ENCODE measurements around the gene MAPRE2.

Gene MAPRE2

GRCh38 chr18:35063875-35064690, 22.9 kb downstream of the MAPRE2 start:
- no peak for DNase-seq

DNA sequence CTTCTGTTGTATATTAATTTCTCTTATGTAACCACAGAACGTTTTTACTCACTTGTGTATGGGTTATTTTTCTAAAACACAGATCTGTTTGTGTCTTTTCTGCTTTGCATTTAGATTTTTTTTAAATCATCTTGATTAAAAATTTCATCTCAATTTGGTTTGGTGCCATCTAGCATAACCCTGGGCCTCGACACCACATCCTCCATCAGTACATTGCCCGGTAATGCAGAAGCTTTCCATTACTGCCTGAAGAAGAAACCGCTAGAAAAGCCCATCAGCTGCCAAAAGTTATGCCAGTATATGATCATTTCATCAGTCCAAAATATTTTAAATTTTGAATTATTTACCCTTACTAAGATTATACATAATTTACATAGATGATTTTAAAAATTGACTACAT, 26.2 kb downstream of the MAPRE2 start:
- no peak for DNase-seq

DNA sequence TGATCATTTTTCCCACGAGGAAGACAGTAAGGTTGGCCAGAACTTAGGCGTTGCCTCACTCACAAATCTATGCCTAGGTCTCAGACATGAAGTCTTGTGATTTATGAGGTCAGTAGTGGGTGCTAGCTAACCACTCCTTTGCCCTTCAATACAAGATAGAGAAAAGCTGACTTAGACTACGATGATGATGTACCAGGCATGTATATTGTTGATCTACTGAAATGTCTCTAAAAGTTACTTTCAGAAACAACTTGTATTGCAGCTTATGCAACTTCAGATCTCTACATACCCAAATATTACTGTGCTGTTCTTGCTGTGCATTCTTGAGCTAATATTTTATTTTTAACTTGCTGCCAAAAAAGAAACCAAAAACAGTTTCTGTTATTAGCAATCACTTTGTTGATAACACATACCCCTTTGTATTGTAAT, 30.6 kb downstream of the MAPRE2 start:
- no peak for DNase-seq

GRCh38 chr18:35072616-35073015, 31.4 kb downstream of the MAPRE2 start:
- no peak for DNase-seq

- no peak for DNase-seq
Observed at GRCh38 chr18:35073186-35074105, 32.2 kb downstream of the MAPRE2 start.

GRCh38 chr18:35074581-35074980, 33.4 kb downstream of the MAPRE2 start:
- DNase-seq: no peak

DNA sequence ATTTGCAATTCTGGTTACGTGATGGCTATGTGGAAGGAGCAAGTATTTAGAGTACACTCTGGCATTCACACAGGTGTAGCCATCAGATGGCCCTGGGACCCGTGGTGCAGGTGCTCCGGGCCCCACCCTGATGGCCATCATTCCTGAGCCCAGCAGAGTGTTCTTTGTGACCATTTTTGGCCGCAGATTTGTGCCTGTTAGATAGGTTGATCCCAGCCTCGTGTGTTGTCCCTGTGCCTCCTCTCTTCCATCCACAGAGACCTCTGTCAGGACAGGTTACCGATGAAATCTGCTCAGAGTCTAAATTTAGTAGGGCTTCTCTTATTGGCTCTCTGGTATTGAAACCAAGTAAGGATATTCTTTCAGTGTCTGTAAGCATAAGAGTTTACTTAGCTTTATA, 33.9 kb downstream of the MAPRE2 start:
- no peak for DNase-seq

- no peak for DNase-seq
Observed at GRCh38 chr18:35076135-35076924, 35.1 kb downstream of the MAPRE2 start.

GRCh38 chr18:35077937-35078336, 36.7 kb downstream of the MAPRE2 start:
- DNase-seq: no peak

- DNase-seq: no peak
Observed at GRCh38 chr18:35080058-35080457, 38.8 kb downstream of the MAPRE2 start.

DNA sequence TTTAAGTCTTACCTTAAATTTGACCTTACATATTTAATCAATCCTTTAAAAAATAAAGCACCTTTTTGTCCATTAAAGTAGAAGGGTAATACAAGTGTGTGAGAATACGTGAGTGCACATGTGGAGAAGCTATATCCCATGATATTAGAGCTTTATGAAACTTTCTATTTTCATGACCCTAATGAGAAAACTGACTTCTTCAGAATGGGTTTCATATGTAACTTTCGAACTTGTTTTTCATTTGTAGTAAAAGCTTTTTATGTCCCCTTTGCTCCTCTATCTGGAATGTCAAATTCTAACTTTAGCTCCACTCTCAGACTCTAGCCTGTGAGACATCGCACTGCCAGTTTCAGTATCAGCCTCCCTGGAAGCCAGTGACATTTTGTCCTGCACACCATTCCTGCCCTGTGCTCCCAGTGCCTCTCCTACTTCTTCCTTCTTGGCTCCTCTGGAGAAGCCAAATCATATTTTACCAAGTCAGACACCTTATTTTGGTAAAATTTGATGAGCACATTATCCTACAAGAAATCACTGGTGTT, 42.0 kb downstream of the MAPRE2 start:
- DNase-seq: no peak

DNA sequence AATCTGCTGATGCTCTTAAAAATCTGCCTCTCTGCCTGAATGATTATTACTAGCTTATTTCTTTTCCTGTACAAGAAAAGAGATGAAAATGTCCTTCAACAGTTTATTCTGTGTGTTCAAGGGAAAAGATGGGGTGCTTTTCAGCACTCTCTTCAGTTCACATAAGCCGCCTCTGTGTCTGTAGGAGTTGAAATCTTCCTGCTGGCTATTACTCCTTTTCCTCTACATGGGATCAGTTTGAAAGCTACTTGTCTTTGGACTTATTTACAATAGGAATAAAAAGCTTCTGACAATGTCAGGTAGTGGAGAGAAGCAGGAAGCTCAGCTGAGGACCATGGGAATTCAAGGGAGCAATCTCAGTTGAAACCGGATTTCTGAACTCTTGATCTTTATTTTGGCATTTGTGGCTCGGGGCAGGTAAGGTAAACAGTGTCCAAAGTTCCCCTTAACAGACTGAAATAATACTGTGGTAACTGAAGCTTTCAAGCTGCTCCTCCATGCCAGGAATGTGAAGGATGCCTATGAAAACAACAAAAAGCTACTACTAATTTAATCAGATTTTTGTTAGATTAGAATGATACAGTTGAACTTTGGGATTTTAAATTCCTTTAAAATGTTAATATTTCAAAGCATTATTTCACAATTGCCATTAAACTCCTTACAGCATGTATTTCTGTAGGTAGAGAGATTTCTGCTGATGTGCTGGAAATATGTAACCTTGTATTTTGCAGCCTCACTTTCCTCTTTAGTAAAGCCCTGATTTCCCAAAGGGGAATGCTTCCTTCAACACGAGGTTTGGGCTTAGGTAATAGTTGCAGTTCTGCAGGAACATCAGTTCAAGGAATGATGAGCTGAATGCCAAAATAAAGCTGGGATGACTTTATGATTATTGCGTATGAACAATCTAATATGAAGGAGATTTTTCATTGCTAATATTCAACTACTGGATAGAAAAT, 43.6 kb downstream of the MAPRE2 start:
- DNase-seq: no peak

GRCh38 chr18:35085450-35086380, 44.5 kb downstream of the MAPRE2 start:
- DNase-seq: no peak

GRCh38 chr18:35086704-35087103, 45.5 kb downstream of the MAPRE2 start:
- DNase-seq: no peak

GRCh38 chr18:35087726-35088125, 46.5 kb downstream of the MAPRE2 start:
- DNase-seq: no peak

DNA sequence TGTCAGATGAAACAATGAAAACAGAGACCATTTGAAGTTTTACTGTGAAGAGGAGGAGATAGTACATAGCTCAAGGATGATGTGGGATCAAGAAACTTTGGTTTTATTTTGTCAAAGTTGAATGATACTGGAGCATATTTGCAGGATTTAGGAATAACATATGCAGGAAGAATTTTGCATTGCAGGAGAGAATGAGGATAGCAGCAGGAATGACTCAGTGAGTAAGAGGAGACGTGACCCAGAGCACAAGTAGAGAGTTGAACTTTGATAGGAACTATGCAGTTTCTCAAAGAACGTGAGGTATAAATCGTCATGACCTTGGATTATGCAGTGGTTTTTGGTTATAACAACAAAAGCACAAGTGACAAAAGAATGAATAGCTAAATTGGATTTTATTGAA, 47.7 kb downstream of the MAPRE2 start:
- DNase-seq: no peak

- DNase-seq: no peak
Observed at GRCh38 chr18:35089382-35089781, 48.2 kb downstream of the MAPRE2 start.

GRCh38 chr18:35089891-35090550, 48.8 kb downstream of the MAPRE2 start:
- DNase-seq: no peak

- DNase-seq: no peak
Observed at GRCh38 chr18:35091841-35092240, 50.6 kb downstream of the MAPRE2 start.

Measured in NCI-H187 treated with DMSO at 0.1 percent for 48 hours (cell line).